Stimulated activated naive CD4-positive, alpha-beta T cell treated with Interleukin-2 at 50 U/mL for 16 hours (primary cell): ENCODE results near the gene TBP.
"Not testable (repeated sequence)": the region's sequence is repeated elsewhere in the genome, so short reads cannot be mapped to it uniquely, and the experiment has no call there.

ENCODE experiments used
- DNase-seq: peaks from one replicate; lab custom pipeline; 2025; lab: John Stamatoyannopoulos, UW

TBP gene

DNA sequence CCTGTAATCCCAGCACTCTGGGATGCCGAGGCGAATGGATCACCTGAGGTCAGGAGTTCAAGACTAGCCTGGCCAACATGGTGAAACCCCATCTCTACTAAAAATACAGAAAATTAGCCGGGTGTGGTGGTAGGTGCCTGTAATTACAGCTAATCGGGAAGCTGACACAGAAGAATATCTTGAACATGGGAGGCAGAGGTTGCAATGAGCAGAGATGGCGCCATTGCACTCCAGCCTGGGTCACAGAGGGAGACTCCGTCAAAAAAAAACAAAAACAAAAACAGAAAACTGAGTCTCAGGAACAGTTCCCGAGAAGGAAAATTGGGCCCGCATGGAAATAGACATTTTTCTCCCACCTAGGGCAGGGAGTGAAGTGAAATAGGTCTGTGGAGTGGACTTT is 55.1 kb downstream of the TBP start:
- not testable (repeated sequence) for DNase-seq

GRCh38 chr6:170612256-170612804 is 58.2 kb downstream of the TBP start:
- not testable (repeated sequence) for DNase-seq

- DNase-seq = not testable (repeated sequence)
These were observed 61.9 kb downstream of the TBP start for GRCh38 chr6:170616020-170616554.
